Panc1 (cell line): ENCODE data around the gene ITPR2. TPM values are rescaled to one million over a fixed set of nuclear protein-coding genes. Genes with fewer than 3 reads are reported as not detected.

Experiments
- ATAC-seq: fragments of 200-7000 bp; cut with Tn5 transposase; 2 replicates; pipeline ENCODE4 v1.9.1; 2020; ENCODE audit warnings: mild to moderate bottlenecking, moderate library complexity
- BruUV-seq: library from RNA; stranded (reverse); fragments of 400-500 nt; replicated peaks from 2 replicates; lab custom pipeline; 2021; lab: Mats Ljungman, UMichigan
- CTCF ChIA-PET: fragments of 300-600 bp; sonication (Branson Sonifier 250); formaldehyde crosslinking; loops from one replicate; lab custom pipeline; 2022; ENCODE audit warnings: antibody characterized with exemption; lab: Charles Lee
- POLR2A ChIA-PET: fragments of 300-600 bp; sonication (Branson Sonifier 250); formaldehyde crosslinking; loops from one replicate; lab custom pipeline; 2022; ENCODE audit warnings: antibody characterized with exemption; lab: Charles Lee
- DNase-seq: peaks from one replicate; pipeline ENCODE4 v3.0.0-alpha.2; 2010; ENCODE audit warnings: low read depth, low spot score
- H3K27ac ChIP-seq: 2 replicates; pipeline ENCODE4 v1.5.1; 2011; ENCODE audit warnings: mild to moderate bottlenecking, low read length, inconsistent platforms
- H3K27me3 ChIP-seq: fragments of 200-500 bp; sonication (Bioruptor generic); 2 replicates; pipeline ENCODE4 v1.6.0; 2014; ENCODE audit warnings: low read length, inconsistent platforms; ENCODE audit not compliant: control insufficient read depth, insufficient read depth
- H3K36me3 ChIP-seq: fragments of 200-500 bp; sonication (Bioruptor generic); 2 replicates; pipeline ENCODE4 v1.5.1; 2014; ENCODE audit warnings: inconsistent platforms, mild to moderate bottlenecking, low read length, moderate library complexity; ENCODE audit not compliant: control insufficient read depth, insufficient read depth
- H3K4me1 ChIP-seq: 2 replicates; pipeline ENCODE4 v1.5.1; 2011; ENCODE audit warnings: inconsistent platforms, mild to moderate bottlenecking, low read length, moderate library complexity; ENCODE audit not compliant: control insufficient read depth, insufficient read depth
- H3K4me3 ChIP-seq, 2 experiments: 2 replicates each; pipeline ENCODE4 v1.5.1; 2011 to 2012; ENCODE audit warnings: low read depth in 2 of 2, low read length in 2 of 2, mild to moderate bottlenecking in 2 of 2, inconsistent platforms in 1 of 2, moderate library complexity in 1 of 2
- H3K9me3 ChIP-seq: fragments of 200-500 bp; sonication (Bioruptor generic); 2 replicates; pipeline ENCODE4 v1.5.1; 2014; ENCODE audit warnings: low read depth, mild to moderate bottlenecking, inconsistent platforms, low read length, moderate library complexity; ENCODE audit not compliant: control insufficient read depth, insufficient read depth
- POLR2AphosphoS5 ChIP-seq: IDR thresholded peaks from 2 replicates; pipeline ENCODE4 v1.6.1; 2012; ENCODE audit warnings: mild to moderate bottlenecking, low read depth, low read length, moderate library complexity
- SIN3A ChIP-seq: IDR thresholded peaks from 2 replicates; pipeline ENCODE4 v1.6.1; 2012; ENCODE audit warnings: low read depth, mild to moderate bottlenecking, low read length, moderate library complexity, borderline replicate concordance; ENCODE audit not compliant: insufficient read depth
- TCF7L2 ChIP-seq: IDR thresholded peaks from 2 replicates; pipeline ENCODE4 v1.6.1; 2011; ENCODE audit warnings: mild to moderate bottlenecking, low read depth, low read length, inconsistent platforms
- in situ Hi-C: cut with HindIII; loops from 2 replicates; pipeline ENCODE4 v1.10.0; 2016; ENCODE audit warnings: low sequenced_read_pairs, low pct_unique_long_range_greater_than_20kb
- intact Hi-C: fragments of 100-400 bp; cut with micrococcal nuclease; formaldehyde crosslinking; loops from one replicate; pipeline ENCODE4 v1.10.0; 2022; ENCODE audit not compliant: unreplicated experiment
- total RNA-seq: library from RNA; stranded (reverse); gene quantifications from one replicate; pipeline ENCODE4 v1.2.1, GENCODE V29; 2021; ENCODE audit not compliant: unreplicated experiment
- TF ChIP-seq, protein P1 (sequence below), 2 experiments: IDR thresholded peaks; 2 replicates each; pipeline ENCODE4 v1.6.1; 2011 to 2012; ENCODE audit warnings: low read depth in 2 of 2, control low read depth in 1 of 2, low read length in 1 of 2, mild to moderate bottlenecking in 1 of 2, moderate library complexity in 1 of 2; ENCODE audit not compliant: insufficient read depth in 1 of 2
- TF ChIP-seq, protein P2 (sequence below): fragments of 450-650 bp; IDR thresholded peaks from 2 replicates; pipeline ENCODE4 v1.5.1; 2017; ENCODE audit warnings: mild to moderate bottlenecking

The ITPR2 gene
- total RNA-seq, 1 experiment from 2014 or later = 41.8 TPM

DNA sequence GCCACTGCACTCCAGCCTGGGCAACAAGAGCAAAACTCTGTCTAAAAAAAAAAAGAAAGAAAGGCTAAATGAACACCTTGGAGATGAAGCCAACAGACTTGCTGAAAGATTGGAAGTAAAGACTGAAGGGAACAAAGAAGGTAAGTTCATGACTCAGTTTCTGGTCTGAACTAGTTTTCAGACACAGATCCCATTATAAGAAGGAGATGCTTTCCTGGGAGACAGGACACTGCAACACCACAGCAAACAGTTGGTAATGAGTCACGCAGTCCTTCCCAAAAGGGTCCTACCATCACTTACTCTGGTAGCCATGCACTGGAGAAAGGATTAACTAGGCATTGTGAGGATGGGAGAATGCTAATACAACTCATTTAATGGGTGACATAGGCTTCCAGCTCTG lies 540.4 kb downstream of the ITPR2 start:
- intact Hi-C loops = no loop called here
- no peak for ATAC-seq
- Histone ChIP-seq H3K36me3 (no peaks in the 10 kb centered on the region), H3K9me3 (no peaks in the 10 kb centered on the region), H3K27me3 (no peaks in the 10 kb centered on the region), H3K4me1 (no peaks in the 10 kb centered on the region), H3K4me3 (no peak overlapping the region), H3K27ac (peak overlapping the region; percentile 5; the same call in 1 of the 2 replicates)
- CTCF ChIA-PET = no interaction called here
- POLR2A ChIA-PET = no interaction called here
- no peak for TF ChIP-seq TCF7L2
- no peak for TF ChIP-seq POLR2AphosphoS5
- TF ChIP-seq, protein P1, sequence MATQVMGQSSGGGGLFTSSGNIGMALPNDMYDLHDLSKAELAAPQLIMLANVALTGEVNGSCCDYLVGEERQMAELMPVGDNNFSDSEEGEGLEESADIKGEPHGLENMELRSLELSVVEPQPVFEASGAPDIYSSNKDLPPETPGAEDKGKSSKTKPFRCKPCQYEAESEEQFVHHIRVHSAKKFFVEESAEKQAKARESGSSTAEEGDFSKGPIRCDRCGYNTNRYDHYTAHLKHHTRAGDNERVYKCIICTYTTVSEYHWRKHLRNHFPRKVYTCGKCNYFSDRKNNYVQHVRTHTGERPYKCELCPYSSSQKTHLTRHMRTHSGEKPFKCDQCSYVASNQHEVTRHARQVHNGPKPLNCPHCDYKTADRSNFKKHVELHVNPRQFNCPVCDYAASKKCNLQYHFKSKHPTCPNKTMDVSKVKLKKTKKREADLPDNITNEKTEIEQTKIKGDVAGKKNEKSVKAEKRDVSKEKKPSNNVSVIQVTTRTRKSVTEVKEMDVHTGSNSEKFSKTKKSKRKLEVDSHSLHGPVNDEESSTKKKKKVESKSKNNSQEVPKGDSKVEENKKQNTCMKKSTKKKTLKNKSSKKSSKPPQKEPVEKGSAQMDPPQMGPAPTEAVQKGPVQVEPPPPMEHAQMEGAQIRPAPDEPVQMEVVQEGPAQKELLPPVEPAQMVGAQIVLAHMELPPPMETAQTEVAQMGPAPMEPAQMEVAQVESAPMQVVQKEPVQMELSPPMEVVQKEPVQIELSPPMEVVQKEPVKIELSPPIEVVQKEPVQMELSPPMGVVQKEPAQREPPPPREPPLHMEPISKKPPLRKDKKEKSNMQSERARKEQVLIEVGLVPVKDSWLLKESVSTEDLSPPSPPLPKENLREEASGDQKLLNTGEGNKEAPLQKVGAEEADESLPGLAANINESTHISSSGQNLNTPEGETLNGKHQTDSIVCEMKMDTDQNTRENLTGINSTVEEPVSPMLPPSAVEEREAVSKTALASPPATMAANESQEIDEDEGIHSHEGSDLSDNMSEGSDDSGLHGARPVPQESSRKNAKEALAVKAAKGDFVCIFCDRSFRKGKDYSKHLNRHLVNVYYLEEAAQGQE (IDR thresholded peaks at IDR 0.05; ENCODE audit: insufficient read depth in 1 of 2, low read depth in 2 of 2, low read length in 1 of 2) = no peak
- in situ Hi-C loops = no loop called here
- DNase-seq = no peak
- no TSS peak for BruUV-seq

DNA sequence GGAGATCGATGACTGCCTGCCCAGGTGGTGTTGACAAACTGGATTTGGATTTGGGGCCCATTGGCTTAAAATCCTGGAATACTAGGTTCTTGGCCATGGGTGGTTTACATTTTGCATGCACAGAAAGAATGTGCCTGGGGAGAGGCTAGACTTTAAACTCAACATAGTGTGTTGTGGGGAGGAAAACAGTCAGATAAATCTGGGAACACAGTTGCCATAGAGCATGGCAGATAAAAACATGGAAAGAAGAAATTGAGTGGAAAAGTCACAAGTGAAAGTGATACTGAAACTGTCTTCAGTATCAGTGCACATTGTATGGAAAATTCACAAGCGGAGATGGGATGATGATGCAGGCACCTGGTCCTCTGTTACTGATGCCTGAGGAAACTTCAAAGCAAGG lies 542.4 kb downstream of the ITPR2 start:
- H3K4me1 ChIP-seq = no peaks in the 10 kb centered on the region
- ATAC-seq = no peak
- POLR2A ChIA-PET = interaction anchor here (0.9 kb wide), 1 partner anchor 14 kb away, joined by 4 read pairs; no protein-coding TSS in a partner anchor

More for the DNA sequence above, 542.4 kb downstream of the ITPR2 start:
- Histone ChIP-seq H3K36me3 (no peaks in the 10 kb centered on the region), H3K9me3 (no peaks in the 10 kb centered on the region), H3K27me3 (no peaks in the 10 kb centered on the region), H3K4me3 (no peak overlapping the region), H3K27ac (no peak overlapping the region; the same call in 1 of the 2 replicates)
- no peak for DNase-seq
- TF ChIP-seq, protein P1 (IDR thresholded peaks at IDR 0.05; ENCODE audit: insufficient read depth in 1 of 2, low read depth in 2 of 2, low read length in 1 of 2) = no peak
- TF ChIP-seq TCF7L2 (no peak), POLR2AphosphoS5 (no peak), SIN3A (no peak)
- TF ChIP-seq, protein P2, sequence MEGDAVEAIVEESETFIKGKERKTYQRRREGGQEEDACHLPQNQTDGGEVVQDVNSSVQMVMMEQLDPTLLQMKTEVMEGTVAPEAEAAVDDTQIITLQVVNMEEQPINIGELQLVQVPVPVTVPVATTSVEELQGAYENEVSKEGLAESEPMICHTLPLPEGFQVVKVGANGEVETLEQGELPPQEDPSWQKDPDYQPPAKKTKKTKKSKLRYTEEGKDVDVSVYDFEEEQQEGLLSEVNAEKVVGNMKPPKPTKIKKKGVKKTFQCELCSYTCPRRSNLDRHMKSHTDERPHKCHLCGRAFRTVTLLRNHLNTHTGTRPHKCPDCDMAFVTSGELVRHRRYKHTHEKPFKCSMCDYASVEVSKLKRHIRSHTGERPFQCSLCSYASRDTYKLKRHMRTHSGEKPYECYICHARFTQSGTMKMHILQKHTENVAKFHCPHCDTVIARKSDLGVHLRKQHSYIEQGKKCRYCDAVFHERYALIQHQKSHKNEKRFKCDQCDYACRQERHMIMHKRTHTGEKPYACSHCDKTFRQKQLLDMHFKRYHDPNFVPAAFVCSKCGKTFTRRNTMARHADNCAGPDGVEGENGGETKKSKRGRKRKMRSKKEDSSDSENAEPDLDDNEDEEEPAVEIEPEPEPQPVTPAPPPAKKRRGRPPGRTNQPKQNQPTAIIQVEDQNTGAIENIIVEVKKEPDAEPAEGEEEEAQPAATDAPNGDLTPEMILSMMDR = no peak
- in situ Hi-C loops = no loop called here
- BruUV-seq = no TSS peak
- CTCF ChIA-PET = interaction anchor here (0.6 kb wide), 1 partner anchor 25 kb away, joined by 3 read pairs; no protein-coding TSS in a partner anchor
- intact Hi-C loops = no loop called here
